PC-3 (cell line): Measurements from ENCODE around the gene SP9. TPM values are rescaled to one million over a fixed set of nuclear protein-coding genes. Genes with fewer than 3 reads are reported as not detected.

Experiments
- ATAC-seq: fragments of 200-7000 bp; cut with Tn5 transposase; 2 replicates; pipeline ENCODE4 v1.9.1; 2020; ENCODE audit warnings: mild to moderate bottlenecking, moderate library complexity
- BruUV-seq: library from RNA; stranded (reverse); fragments of 400-500 nt; replicated peaks from 2 replicates; lab custom pipeline; 2021; lab: Mats Ljungman, UMichigan
- CTCF ChIA-PET: fragments of 300-600 bp; sonication (Branson Sonifier 250); formaldehyde crosslinking; loops from one replicate; lab custom pipeline; 2022; ENCODE audit warnings: antibody characterized with exemption; lab: Charles Lee
- POLR2A ChIA-PET: fragments of 300-600 bp; sonication (Branson Sonifier 250); formaldehyde crosslinking; loops from one replicate; lab custom pipeline; 2022; ENCODE audit warnings: antibody characterized with exemption; ENCODE audit not compliant: unreplicated experiment; lab: Charles Lee
- DNase-seq: peaks from one replicate; pipeline ENCODE4 v3.0.0-alpha.2; 2015
- H2AFZ ChIP-seq: fragments of 300-600 bp; sonication (generic); 2 replicates; pipeline ENCODE4 v1.6.0; 2016; ENCODE audit warnings: antibody characterized with exemption, low read length
- H3F3A ChIP-seq: fragments of 300-600 bp; sonication (generic); one replicate; pipeline ENCODE4 v1.6.0; 2017; ENCODE audit warnings: antibody characterized with exemption, low read length, control low read depth, mild to moderate bottlenecking; ENCODE audit not compliant: unreplicated experiment
- H3K27ac ChIP-seq: fragments of 300-600 bp; sonication (generic); 2 replicates; pipeline ENCODE4 v1.5.1; 2016; ENCODE audit warnings: mild to moderate bottlenecking, low read length
- H3K27me3 ChIP-seq: fragments of 300-600 bp; sonication (generic); 2 replicates; pipeline ENCODE4 v1.6.1; 2016; ENCODE audit warnings: low read length, mixed read lengths
- H3K36me3 ChIP-seq: fragments of 300-600 bp; sonication (generic); 2 replicates; pipeline ENCODE4 v1.6.1; 2016; ENCODE audit warnings: low read depth, mixed run types, low read length, mixed read lengths
- H3K4me1 ChIP-seq: fragments of 300-600 bp; sonication (generic); 2 replicates; pipeline ENCODE4 v1.5.1; 2016; ENCODE audit warnings: low read length; ENCODE audit not compliant: insufficient read depth
- H3K4me2 ChIP-seq: fragments of 300-600 bp; sonication (generic); 2 replicates; pipeline ENCODE4 v1.6.0; 2016; ENCODE audit warnings: low read length
- H3K4me3 ChIP-seq: fragments of 300-600 bp; sonication (generic); 2 replicates; pipeline ENCODE4 v1.5.1; 2016; ENCODE audit warnings: mild to moderate bottlenecking, low read length, mixed read lengths
- H3K79me2 ChIP-seq: fragments of 300-600 bp; sonication (generic); 2 replicates; pipeline ENCODE4 v1.6.1; 2017; ENCODE audit warnings: low read length, mixed read lengths
- H3K9ac ChIP-seq: fragments of 300-600 bp; sonication (generic); 2 replicates; pipeline ENCODE4 v1.6.0; 2016; ENCODE audit warnings: mild to moderate bottlenecking, low read length
- H3K9me2 ChIP-seq: fragments of 300-600 bp; sonication (generic); replicated peaks from 2 replicates; pipeline ENCODE4 v1.6.1; 2016; ENCODE audit warnings: mixed run types, low read length, mixed read lengths
- H3K9me3 ChIP-seq: fragments of 300-600 bp; sonication (generic); 2 replicates; pipeline ENCODE4 v1.6.1; 2016; ENCODE audit warnings: low read length, mixed read lengths
- H4K20me1 ChIP-seq: fragments of 300-600 bp; sonication (generic); 2 replicates; pipeline ENCODE4 v1.6.1; 2016; ENCODE audit warnings: low read length, mixed read lengths
- CTCF ChIP-seq: fragments of 300-600 bp; sonication (generic); conservative IDR thresholded peaks from 2 replicates; pipeline ENCODE4 v1.5.1; 2017; ENCODE audit warnings: antibody characterized with exemption, low read depth, mild to moderate bottlenecking, low read length
- EZH2 ChIP-seq: fragments of 300-600 bp; sonication (generic); IDR thresholded peaks from one replicate; pipeline ENCODE4 v1.6.1; 2017; ENCODE audit warnings: antibody characterized with exemption, mild to moderate bottlenecking, low read length; ENCODE audit not compliant: unreplicated experiment
- EZH2phosphoT487 ChIP-seq: fragments of 300-600 bp; sonication (generic); IDR thresholded peaks from 2 replicates; pipeline ENCODE4 v1.6.1; 2018; ENCODE audit warnings: mild to moderate bottlenecking, antibody characterized with exemption, low read length, borderline replicate concordance
- intact Hi-C: fragments of 100-400 bp; cut with micrococcal nuclease; formaldehyde crosslinking; loops from 2 replicates; pipeline ENCODE4 v1.9.0; 2023
- total RNA-seq: library from RNA; depleted of rRNA; stranded (reverse); fragments of >200 nt; gene quantifications from 2 replicates; pipeline ENCODE4 v1.2.3, GENCODE V29; 2014

The SP9 gene
- total RNA-seq, 1 experiment from 2014 or later, result not detected

GRCh38 chr2:174343343-174343622, 8.5 kb downstream of the SP9 start:
- CTCF ChIA-PET, result no interaction called here
- no peak overlapping the region for H3K9ac ChIP-seq
- no peak overlapping the region for H3K4me2 ChIP-seq
- no peaks in the 10 kb centered on the region for H3K9me2 ChIP-seq
- H3K4me1 ChIP-seq, result peaks cover 23% of the 10 kb centered on the region
- H3K27me3 ChIP-seq, result no peaks in the 10 kb centered on the region
- peaks cover under 1% of the 10 kb centered on the region; the same call in 1 of the 2 replicates for H3K36me3 ChIP-seq
- H3K4me3 ChIP-seq, result no peak overlapping the region
- H3F3A ChIP-seq, result no peaks in the 10 kb centered on the region
- H2AFZ ChIP-seq, result no peak overlapping the region
- ATAC-seq, result no peak
- H3K79me2 ChIP-seq, result no peaks in the 10 kb centered on the region
- POLR2A ChIA-PET, result no interaction called here
- H3K9me3 ChIP-seq, result no peaks in the 10 kb centered on the region
- no peak for DNase-seq
- intact Hi-C loops, result loop anchor here (5.0 to 10.0 kb wide), 2 partner anchors 771 to 1128 kb away; no protein-coding TSS in a partner anchor
- TF ChIP-seq CTCF (no peak), EZH2phosphoT487 (no peak)
- no TSS peak for BruUV-seq
- H3K27ac ChIP-seq, result no peak overlapping the region
- H4K20me1 ChIP-seq, result no peaks in the 10 kb centered on the region

- Histone ChIP-seq H3F3A (no peaks in the 10 kb centered on the region), H3K36me3 (peaks cover 6% of the 10 kb centered on the region; the same call in 1 of the 2 replicates), H2AFZ (no peak overlapping the region), H3K4me3 (no peak overlapping the region), H3K4me2 (no peak overlapping the region), H3K9ac (no peak overlapping the region), H3K27ac (no peak overlapping the region), H4K20me1 (no peaks in the 10 kb centered on the region), H3K9me2 (no peaks in the 10 kb centered on the region), H3K4me1 (peaks cover 23% of the 10 kb centered on the region), H3K9me3 (no peaks in the 10 kb centered on the region), H3K79me2 (no peaks in the 10 kb centered on the region), H3K27me3 (no peaks in the 10 kb centered on the region)
- CTCF ChIA-PET, result no interaction called here
- intact Hi-C loops, result loop anchor here (2.0 to 10.0 kb wide), 6 partner anchors 265 to 1129 kb away; no protein-coding TSS in a partner anchor
- no TSS peak for BruUV-seq
- ATAC-seq (no peak), DNase-seq (no peak)
- POLR2A ChIA-PET, result no interaction called here
- TF ChIP-seq EZH2 (no peak), CTCF (no peak), EZH2phosphoT487 (no peak)
Measured at GRCh38 chr2:174343623-174344455, 9.1 kb downstream of the SP9 start.
